Frontal cortex (tissue), 4 donors: ENCODE results near the gene HS3ST5. TPM values are rescaled to one million over a fixed set of nuclear protein-coding genes. Genes with fewer than 3 reads are reported as not detected.
"Not testable (repeated sequence)": the region's sequence is repeated elsewhere in the genome, so short reads cannot be mapped to it uniquely, and the experiment has no call there.

Source experiments
- DNase-seq, 2 donors: peaks; one replicate each; pipeline ENCODE4 v3.0.0; 2012; ENCODE audit warnings: low spot score in 2 of 2
- FAIRE-seq: peaks from 2 replicates; lab custom pipeline; 2012; peaks lifted over from hg19 to GRCh38; lab: Jason Lieb, UNC
- total RNA-seq: library from RNA; depleted of rRNA; stranded (reverse); fragments of >200 nt; gene quantifications from one replicate; pipeline ENCODE4 v1.2.3, GENCODE V29; 2014
- donor health status: control.
- donor health status: control.
- donor health status: control.

Gene HS3ST5
- total RNA-seq, 1 donor from 2014 or later: 13.9 TPM

DNA sequence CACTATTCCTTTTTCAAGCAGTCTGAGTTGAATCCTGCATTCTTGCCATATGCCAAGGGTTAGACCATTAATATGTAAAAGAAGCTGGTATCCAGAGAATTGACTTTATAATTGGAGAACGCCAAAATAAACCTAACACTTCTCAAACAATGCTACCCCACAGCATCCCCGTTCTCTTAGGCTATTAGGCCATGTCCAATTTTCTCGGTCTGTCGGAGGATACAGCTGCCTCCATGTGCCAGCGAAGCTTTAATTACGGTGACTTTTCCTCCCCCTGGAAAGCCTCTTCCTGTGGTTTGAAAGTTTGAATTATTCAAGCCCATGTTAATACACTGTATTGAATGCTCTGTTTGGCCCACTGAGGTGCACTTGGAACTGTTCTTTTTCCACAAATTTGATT, 60.5 kb downstream of the HS3ST5 start:
- DNase-seq (no peak), FAIRE-seq (no peak)

DNA sequence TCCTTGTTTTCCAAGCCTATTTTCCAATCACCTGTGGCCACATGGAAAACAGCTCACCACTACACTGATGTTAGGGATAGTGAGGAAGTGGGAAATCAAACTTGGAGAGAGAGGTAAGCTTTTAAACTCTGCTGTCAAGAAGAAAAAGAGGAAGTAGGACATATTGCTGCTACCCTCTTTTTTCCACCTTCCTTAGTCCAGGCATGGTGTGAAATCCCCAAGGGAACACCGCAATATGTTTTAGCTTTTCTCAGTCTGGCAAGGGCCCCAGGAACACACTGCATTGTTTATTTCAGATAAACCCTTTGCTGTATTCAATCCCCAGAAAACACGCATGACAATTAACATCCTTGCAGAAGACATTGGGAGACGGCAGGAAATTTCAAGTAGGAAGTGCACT, 61.3 kb downstream of the HS3ST5 start:
- DNase-seq (no peak), FAIRE-seq (no peak)

DNA sequence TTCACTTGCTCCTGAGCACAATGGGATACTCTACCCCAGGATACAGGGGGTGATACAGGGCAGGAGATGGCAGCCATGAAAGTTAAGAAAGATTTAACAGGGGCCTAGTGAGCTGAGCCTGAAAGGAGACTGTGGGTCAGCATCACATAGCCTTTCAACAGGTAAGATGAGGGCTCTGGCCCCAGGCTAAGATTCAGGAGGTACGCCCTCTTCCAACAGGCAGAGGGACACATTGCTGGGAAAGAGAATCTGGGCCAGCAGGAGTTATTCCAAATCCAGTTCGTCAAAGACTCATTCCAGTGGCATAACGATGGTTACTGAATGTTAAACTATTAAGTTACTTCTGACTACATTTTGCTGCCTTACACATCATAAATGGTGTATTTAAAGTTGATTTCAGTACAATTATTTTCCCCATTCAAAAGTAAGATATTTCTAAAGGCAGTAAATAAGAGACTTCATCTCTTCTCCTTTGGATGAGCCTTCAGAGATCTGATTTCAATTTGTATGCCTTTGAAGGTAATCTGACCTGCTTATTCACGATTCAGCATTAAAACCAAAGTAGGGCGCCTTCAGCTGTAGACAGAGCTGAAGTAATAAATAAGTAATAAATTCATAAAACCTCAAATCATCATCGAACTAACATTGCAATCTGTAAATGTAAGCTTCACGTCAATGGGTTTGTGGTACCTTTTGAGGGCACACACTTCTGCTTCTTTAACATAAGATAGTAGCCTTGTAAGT, 62.4 kb downstream of the HS3ST5 start:
- no peak for DNase-seq

DNA sequence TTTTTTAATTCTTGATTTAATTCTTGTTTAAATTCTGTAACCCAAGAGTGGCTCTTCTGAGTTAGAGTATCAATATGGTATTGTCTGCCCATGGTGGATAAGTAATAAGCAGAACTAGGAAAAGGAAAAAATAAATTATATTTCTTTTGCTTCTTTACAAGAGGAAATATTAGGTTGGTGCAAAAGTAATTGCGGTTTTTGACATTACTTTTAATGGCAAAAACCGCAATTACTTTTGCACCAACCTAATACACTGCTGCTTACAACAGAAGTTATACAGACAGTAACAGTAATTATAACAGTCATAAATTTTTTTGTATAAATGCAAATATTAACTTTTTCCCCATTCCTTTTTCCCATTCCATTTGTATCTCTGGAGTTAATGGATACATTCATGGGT, 65.6 kb downstream of the HS3ST5 start:
- no peak for FAIRE-seq
- DNase-seq: no peak

More for the DNA sequence above, 62.4 kb downstream of the HS3ST5 start:
- FAIRE-seq: no peak

DNA sequence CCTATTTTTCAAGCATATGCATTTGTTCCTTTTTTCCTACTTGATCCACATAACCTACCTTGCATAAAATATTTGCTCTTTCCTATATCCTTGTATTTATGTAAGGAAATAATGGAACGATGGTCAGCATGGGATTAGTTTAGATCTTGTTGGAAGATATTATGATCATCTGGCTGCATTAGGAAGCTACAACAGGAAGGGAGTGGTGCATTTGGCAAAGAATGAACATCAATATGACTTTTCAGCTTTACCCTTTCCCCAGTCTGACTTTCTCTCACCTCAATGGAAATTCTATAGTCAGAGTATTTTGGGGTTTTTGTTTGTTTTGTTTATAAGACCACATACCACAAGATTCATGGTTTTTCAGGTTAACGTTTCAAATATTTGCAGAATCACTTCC, 66.0 kb downstream of the HS3ST5 start:
- DNase-seq: no peak
- FAIRE-seq: no peak

DNA sequence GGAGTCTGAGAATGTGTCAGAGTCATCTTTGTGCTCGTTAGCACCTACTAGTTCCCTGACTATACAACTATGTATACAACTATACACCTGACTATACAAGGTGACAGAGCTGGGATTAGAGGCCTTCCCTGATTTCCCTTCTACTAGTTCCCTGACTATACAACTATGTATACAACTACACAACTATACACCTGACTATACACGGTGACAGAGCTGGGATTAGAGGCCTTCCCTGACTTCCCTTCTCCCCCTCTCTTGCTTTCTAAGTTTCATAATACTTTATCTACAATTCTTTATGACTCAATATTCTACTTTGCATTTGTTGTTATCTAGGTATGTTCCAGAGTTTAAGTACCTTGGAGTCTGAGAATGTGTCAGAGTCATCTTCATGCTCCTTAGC, 68.0 kb downstream of the HS3ST5 start:
- FAIRE-seq (no peak), DNase-seq (no peak)

DNA sequence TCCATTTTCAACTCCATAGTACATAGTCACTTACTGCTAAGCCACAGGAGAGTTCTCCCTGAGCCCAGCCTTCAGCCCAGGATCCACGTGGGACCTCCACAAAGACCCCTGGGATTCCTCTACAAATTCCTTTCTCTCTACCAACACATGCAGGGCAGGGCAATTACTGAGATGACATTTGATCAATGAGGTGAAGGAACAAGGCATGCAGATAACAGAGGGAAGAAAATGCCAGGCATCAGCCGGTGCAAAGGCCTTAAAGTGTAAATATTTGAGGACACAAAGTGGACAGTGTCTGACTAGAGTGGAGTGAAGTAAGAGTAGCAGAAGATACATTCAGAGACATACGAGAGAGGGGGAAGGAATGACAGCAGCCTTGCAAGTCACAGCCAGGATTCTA, 70.2 kb downstream of the HS3ST5 start:
- no peak for DNase-seq
- no peak for FAIRE-seq

DNA sequence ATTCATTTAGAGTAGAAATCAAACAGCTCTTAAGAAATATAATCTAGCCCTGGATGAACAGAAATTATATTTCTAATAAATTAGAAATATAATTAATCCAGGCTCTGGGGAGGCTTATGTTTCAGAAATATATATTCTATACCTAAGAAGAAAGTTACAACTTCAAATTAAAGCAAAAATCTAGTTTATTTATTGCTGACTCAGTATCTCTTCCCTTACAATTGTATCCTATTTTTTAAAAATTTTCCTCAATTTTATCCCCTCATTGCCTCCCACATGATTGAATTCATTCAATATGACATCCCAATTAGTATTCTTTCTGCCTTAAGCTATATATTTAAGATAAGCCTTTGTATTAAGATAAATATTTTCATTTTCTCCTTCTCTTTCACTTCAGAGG, 71.4 kb downstream of the HS3ST5 start:
- DNase-seq: no peak
- no peak for FAIRE-seq

DNA sequence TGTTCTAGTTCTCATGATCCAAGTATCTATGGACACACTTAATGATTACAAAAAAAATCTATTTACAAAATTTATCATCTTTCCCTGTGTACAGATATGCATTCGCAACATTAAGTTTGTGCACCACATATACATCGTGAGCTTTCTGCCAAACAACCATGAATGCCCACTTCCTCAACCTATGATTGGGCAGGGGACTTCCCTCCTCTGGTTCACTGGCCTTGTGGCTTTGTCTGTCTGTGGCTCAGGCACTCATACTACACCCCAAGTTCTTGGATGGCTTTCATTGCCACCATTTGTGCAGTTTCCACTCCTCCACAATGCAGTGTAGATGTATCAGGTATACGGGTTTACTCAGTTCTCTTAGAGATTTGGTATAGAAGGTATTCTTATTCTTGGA, 74.9 kb downstream of the HS3ST5 start:
- FAIRE-seq (no peak), DNase-seq (no peak)

DNA sequence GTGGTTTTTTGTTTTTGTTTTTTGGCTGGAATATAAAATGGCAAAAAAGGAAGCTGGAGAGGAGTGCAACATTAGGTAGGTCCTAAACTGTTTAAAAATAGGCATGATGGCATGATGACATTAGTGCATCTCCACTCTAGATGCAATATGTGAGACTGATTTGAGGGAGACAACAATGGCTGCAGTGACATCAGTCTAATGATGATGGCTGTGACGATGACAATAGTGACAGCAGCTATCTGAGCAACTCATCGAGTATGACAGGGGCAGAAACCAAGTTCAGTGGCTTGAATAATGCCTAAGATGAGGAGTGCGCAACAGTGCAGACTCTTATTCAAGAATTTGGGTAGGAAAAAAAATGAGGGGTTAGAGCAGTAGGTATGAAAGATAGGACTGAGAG, 82.0 kb downstream of the HS3ST5 start:
- DNase-seq: no peak
- FAIRE-seq: no peak

DNA sequence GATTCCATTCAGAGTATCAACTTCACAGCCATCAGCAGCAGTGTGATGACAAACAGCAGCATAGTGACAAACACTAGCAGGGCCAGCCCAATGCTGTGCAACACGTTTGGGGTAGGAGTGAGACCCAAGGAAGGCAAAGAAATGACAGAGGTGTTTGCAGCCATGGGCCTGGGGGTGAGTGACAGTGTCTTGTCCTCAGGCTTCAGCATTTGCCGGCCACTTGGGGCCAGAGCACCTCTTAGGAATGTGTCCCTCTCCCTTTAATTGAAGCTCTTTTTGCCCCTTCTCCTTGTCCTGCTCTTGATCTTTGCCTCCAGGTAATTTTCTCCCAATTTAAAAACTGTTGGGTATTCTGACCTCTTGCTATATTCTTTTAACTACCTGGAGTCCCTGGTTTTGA, 84.4 kb downstream of the HS3ST5 start:
- no peak for DNase-seq
- FAIRE-seq: no peak

DNA sequence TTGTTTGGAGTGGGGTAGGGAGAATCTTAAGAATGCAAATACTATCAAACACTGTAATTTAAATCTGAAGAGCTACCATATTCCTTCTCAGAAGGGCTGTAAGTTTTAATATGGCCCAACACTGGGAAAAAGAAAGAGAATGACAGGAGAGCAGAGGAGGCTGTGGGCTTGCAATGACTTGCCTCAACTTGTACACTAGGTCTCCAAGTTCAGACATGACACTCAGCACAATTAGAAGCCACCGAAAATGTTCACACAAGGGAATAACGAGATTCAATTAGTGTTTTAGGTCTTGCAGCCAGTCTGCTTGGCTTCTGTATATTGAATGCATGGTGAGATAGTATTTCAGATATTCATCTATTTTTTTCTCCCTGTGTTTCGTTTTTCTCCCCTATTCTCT, 89.4 kb downstream of the HS3ST5 start:
- DNase-seq (no peak), FAIRE-seq (no peak)

DNA sequence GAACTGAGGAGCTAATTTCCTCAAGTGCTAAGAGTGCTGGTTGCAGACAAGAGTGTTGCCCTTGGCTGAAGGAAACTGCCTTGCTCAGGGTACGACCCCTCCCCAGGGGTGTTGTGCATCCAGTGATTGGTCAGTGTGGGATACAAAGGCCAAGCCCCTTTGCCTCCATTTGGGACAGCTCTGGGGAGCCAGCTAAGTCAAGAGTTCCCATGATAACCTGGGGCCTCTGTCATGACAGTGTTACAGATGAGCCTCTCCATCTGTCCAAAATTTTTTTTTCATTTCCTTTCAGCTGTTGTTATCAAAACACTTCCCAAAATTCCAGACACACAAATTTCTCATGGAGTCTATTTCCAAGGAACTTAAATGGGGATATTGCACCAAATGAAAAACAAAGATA, 93.3 kb downstream of the HS3ST5 start:
- no peak for FAIRE-seq
- no peak for DNase-seq

DNA sequence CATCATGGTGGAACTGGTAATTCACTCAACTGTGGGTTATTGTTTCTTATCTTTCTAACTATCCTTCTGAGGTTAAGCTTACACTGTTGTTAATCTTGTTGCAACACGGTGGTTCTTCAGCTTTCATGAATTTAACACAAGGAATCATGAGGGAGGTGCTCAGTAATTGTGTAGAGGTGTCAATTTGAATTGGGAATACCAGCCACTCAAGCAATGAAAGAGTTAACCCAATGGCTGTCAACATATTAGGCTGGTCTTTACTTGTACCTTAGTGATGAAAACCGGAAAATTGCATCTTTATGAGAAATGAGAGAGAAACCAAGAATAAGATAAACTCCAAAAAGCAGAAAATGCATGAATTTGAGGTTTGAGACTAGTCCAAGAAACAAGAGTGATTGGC, 95.7 kb downstream of the HS3ST5 start:
- DNase-seq: no peak
- FAIRE-seq: no peak

DNA sequence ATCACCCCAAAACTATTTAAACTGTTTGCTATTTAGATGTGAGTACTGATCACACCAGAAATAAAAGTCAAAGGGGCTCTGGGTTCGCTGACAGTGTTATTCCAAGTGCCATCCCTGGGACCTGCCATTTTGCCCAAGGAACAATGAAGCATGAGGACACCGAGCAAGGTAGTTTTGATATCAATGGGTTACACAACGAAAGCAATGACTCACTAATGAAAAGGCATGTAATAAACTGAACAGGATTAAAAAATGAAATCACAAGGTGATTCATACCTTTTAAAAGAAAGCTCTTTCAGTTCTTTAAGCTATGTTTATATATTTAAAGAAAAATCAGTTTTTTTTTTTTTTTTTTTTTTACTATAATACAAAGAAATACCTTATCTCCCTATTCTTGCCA, 102.0 kb downstream of the HS3ST5 start:
- no peak for DNase-seq
- peak; percentile 28 for FAIRE-seq

DNA sequence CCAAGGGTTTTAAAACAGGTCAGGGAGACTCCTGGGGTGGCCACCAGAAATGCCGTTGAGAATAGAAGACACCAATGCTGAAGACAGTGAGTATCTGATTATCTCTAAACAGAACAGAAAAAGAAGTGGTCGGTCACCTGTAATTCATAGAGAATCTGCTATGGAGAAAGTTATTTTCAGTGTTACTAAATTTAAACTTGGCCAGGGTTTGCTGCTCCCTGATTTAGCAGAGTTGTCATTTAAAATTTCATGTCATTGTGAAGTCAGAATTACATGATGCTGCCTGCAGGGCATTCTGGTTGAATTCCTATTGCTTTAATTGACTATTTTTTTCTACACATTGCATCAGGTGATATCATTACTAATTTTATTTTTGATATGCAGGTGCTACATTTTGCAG, 114.1 kb downstream of the HS3ST5 start:
- FAIRE-seq: no peak
- DNase-seq: no peak

DNA sequence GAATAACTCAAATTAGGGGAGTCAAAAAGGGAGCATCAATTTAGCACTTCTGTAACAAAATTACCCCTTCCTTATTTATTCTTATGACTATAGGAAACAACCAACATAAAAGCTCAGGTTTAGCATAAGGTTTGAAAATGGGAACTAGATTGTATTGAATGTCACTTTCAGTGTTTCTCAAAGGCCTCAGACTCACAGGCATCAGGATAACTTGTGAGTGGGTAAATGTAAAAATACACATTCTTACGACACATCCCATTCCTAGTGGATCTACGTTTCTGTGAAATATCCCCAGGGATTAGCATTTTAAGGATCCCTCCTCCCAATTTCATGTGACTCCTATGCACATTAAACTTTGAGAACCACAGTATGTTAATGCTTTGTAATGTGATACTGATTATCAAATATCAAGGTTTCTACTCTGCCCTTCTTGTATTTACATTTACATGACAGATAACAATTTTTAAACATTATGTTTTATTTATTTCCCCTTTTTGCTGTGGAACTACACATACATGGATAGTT, 114.8 kb downstream of the HS3ST5 start:
- DNase-seq (no peak), FAIRE-seq (no peak)

DNA sequence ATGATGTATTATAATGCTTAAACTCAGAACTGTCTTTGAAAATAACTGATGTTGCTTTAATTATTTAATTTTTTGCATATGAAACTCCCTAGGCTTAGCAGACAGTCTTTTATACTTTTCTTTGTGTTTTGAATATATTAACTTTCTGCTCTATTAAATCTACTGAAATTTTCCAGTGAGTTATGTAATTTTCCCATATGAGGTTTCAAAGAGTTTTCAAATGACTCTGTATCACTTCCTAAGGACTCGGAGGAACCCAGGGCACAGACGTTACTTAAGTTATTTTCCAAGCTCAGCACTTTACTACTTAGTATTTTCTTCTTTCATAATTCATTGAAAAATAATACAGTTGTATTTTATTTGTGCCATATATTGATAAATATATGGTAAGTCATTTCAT, 122.6 kb downstream of the HS3ST5 start:
- FAIRE-seq (no peak), DNase-seq (no peak)

DNA sequence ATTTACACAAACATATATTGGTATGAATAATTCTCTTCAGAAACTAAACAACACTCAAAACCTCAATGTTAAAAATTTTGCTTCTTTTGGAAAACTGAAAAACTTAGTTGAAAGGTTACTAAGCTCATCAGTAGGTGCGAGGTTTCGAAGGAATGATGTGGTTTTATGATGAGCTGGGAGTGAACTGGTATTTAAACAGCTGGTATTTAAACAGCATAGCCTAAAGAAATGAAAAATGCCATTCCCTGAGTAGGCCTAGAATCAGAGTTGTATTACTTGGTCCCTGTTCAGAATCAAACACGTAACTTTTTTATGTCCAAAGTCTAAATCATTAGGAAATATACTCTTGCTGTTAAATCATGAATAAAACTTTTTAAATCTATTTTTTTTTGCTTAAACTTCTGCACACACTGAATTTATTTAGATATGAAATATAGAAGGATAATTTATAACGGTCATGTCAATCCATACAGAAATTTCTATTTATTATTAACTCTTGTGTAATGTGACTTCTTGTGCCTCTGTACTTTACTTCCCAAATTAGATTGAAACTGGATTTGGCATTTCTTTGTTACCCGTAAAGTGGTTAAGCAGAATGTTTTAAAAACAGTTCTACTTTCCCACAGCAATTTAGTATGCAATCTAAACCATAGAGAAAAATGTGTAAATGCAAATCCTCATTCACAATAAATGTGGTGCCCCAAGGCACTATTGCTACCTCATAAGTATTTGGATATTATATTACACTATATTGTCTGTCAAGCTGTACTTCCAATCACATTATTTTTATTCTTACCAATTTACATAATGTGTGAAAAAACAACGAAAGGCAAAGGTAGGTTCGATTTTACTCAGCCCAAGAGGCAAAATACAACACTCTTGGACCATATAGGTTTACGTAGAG, 124.1 kb downstream of the HS3ST5 start:
- FAIRE-seq (no peak), DNase-seq (no peak)

DNA sequence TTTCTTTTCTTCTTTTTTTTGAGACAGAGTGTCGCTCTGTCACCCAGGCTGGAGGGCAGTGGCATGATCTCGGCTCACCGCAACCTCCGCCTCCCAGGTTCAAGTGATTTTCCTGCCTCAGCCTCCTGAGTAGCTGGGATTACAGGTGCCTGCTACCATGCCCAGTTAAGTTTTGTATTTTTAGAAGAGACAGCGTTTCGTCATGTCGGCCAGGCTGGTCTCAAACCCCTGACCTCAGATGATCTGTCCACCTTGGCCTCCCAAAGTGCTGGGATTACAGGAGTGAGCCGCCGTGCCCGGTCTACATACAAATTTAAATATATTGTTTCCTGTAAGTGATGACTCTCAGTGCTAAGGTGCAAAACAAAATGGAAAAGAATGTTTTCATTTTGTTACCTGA, 124.8 kb downstream of the HS3ST5 start:
- FAIRE-seq: not testable (repeated sequence)

More for the DNA sequence above, 124.8 kb downstream of the HS3ST5 start:
- not testable (repeated sequence) for DNase-seq
